Measurements from ENCODE around the gene PCK1. TPM values are rescaled to one million over a fixed set of nuclear protein-coding genes. Genes with fewer than 3 reads are reported as not detected.

PCK1 gene
- total RNA-seq, 1 experiment from 2014 or later: not detected

DNA sequence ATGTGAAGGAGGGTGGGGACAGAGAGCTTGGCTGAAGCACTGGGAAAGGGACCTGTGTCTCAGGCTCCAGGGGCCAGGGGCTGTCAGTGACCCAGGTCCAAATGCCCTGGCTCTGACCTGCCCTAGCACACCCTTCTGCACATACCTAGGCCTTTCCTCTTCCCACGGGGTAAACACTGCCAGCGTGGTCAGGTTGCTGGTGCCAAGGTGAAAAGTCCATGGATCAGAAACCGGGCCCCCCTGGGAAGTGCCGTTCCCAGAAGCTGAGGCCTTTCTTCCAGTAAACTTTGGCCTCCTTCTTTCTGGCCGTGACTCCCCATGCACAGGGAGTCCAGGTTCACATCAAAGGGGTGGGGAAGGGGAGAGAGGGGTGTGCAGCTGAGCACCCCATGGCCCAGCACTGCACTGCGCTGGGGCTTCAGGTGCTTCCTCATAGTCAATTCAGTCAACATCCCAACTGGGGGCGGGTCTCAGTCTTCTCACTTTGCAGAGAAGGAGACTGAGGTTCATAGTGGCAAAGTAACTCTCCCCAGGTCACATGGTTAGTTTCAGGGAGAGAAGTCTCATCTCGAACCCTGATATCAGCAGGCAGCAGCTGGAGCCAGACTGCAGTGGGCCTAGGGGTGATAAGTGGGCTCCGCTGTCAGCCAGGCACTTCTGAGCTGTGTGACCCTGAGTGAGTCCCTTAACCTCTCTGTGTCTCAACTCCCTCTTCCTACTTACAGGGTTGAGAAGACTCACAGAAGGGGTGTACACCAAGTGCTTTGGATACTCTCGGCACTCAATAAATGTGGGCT lies 17.0 kb downstream of the PCK1 start:
- TF ChIP-seq EZH2 (IDR thresholded peaks at IDR 0.05; ENCODE audit: low read depth): no peak
- TF ChIP-seq, protein P1, sequence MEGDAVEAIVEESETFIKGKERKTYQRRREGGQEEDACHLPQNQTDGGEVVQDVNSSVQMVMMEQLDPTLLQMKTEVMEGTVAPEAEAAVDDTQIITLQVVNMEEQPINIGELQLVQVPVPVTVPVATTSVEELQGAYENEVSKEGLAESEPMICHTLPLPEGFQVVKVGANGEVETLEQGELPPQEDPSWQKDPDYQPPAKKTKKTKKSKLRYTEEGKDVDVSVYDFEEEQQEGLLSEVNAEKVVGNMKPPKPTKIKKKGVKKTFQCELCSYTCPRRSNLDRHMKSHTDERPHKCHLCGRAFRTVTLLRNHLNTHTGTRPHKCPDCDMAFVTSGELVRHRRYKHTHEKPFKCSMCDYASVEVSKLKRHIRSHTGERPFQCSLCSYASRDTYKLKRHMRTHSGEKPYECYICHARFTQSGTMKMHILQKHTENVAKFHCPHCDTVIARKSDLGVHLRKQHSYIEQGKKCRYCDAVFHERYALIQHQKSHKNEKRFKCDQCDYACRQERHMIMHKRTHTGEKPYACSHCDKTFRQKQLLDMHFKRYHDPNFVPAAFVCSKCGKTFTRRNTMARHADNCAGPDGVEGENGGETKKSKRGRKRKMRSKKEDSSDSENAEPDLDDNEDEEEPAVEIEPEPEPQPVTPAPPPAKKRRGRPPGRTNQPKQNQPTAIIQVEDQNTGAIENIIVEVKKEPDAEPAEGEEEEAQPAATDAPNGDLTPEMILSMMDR (conservative IDR thresholded peaks at IDR 0.05): no peak
- intact Hi-C loops (cut with micrococcal nuclease; ENCODE audit: unreplicated experiment): no loop called here
- no peaks in the 10 kb centered on the region for H3K4me1 ChIP-seq (replicated peaks; ENCODE audit: insufficient read depth)
- no peak for DNase-seq
- H3K79me2 ChIP-seq (ENCODE audit: low read depth): no peaks in the 10 kb centered on the region
- no peak overlapping the region for H2AFZ ChIP-seq
- H3K27me3 ChIP-seq (ENCODE audit: insufficient read depth, low read depth): peaks cover 100% of the 10 kb centered on the region
- no peak overlapping the region for H3K4me3 ChIP-seq
- H3F3A ChIP-seq (ENCODE audit: insufficient read depth, low read depth): 0 out of 2 replicates have a peak, but pooled peaks cover 3% of the 10 kb centered on the region
- no peaks in the 10 kb centered on the region for H3K9me2 ChIP-seq (ENCODE audit: insufficient read depth)
- ChIA-PET POLR2A (ENCODE audit: unreplicated experiment) (no interaction called here), CTCF (interaction anchor here (0.6 kb wide), 1 partner anchor 488 kb away, joined by 3 read pairs; no protein-coding TSS in a partner anchor)
- no peak overlapping the region for H3K4me2 ChIP-seq
- no peaks in the 10 kb centered on the region for H3K36me3 ChIP-seq (ENCODE audit: low read depth)
- BruUV-seq (replicated peaks): no TSS peak
- H3K27ac ChIP-seq: no peak overlapping the region
- no peaks in the 10 kb centered on the region for H3K9me3 ChIP-seq (ENCODE audit: insufficient read depth, low read depth)
- H4K20me1 ChIP-seq (ENCODE audit: insufficient read depth): no peaks in the 10 kb centered on the region; the same call in 1 of the 2 replicates

DNA sequence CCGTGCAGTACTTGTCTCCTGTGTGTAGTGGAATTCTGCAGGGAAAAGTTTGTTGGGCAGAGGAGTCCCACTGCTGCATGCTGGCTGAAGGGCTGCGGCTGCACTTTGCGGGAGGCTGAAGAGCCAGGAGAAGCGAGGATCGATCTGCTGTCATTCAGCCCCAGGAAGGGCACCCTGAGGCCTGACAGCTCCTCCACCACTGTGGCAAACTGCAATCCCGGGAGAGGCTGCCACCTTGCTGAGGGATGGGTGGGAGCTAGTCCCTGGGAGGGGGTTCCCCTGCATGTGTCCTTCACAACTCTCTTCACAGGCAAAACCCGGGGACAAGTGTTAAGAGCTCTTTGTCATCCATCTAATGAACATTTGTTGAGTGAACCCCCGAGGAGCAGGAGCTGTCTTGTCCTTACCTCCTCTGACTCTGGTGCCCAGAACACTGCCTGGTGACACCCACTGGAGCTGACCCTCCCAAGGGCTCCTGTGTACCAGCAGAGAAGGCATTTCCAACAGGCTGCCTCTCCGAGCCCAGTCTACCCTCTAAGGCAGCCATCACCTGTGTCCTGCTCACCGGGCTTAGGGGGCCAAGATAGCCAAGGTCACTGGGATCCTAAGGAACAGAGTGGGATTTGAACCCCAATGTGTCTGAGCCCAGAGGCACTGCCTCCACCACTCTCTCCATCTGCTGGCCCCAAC lies 17.7 kb downstream of the PCK1 start:
- Histone ChIP-seq H3K36me3 (ENCODE audit: low read depth) (no peaks in the 10 kb centered on the region), H3K9me2 (ENCODE audit: insufficient read depth) (no peaks in the 10 kb centered on the region), H3K4me1 (replicated peaks; ENCODE audit: insufficient read depth) (no peaks in the 10 kb centered on the region), H3K4me3 (no peak overlapping the region), H3K27ac (no peak overlapping the region), H3K27me3 (ENCODE audit: insufficient read depth, low read depth) (peaks cover 99% of the 10 kb centered on the region), H2AFZ (no peak overlapping the region), H3K4me2 (no peak overlapping the region), H3K9me3 (ENCODE audit: insufficient read depth, low read depth) (no peaks in the 10 kb centered on the region), H3K79me2 (ENCODE audit: low read depth) (no peaks in the 10 kb centered on the region), H4K20me1 (ENCODE audit: insufficient read depth) (no peaks in the 10 kb centered on the region), H3F3A (ENCODE audit: insufficient read depth, low read depth) (0 out of 2 replicates have a peak, but pooled peaks cover 3% of the 10 kb centered on the region)
- ChIA-PET POLR2A (ENCODE audit: unreplicated experiment) (no interaction called here), CTCF (no interaction called here)
- BruUV-seq (replicated peaks): no TSS peak
- no peak for TF ChIP-seq EZH2 (IDR thresholded peaks at IDR 0.05; ENCODE audit: low read depth)
- TF ChIP-seq, protein P1 (conservative IDR thresholded peaks at IDR 0.05): no peak
- DNase-seq: no peak
- intact Hi-C loops (cut with micrococcal nuclease; ENCODE audit: unreplicated experiment): no loop called here

DNA sequence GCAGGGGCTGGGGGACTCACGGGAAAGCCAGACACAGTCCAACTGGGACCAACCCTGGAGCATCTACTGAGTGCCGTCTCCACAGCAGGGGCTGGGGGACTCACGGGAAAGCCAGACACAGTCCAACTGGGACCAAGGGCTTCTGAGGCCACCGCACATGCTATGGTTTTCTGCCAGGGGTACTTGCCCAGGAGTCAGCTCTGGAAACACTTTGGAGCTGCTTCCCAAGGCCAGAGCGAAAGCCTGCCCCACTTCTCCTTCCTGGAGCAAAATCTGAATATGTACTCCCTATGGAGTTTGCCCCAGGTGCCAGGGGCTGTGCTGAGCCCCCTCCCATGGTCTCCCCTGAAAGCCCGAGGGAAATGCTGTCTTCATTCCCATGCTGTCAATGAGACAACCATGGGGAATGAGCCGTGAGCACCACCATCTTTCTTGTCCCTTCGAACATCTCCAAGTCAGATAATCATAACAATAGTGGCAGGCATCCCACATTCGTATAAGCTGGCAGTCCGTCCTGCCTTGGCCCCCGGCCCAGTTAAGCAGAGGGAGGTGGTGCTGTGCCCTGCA lies 18.5 kb downstream of the PCK1 start:
- no peak overlapping the region for H3K4me2 ChIP-seq
- H2AFZ ChIP-seq: no peak overlapping the region
- H3F3A ChIP-seq (ENCODE audit: insufficient read depth, low read depth): 0 out of 2 replicates have a peak, but pooled peaks cover 3% of the 10 kb centered on the region
- no peak for DNase-seq
- no TSS peak for BruUV-seq (replicated peaks)
- no peaks in the 10 kb centered on the region for H3K9me2 ChIP-seq (ENCODE audit: insufficient read depth)
- TF ChIP-seq, protein P1 (conservative IDR thresholded peaks at IDR 0.05): no peak
- no peak for TF ChIP-seq EZH2 (IDR thresholded peaks at IDR 0.05; ENCODE audit: low read depth)
- no peaks in the 10 kb centered on the region for H4K20me1 ChIP-seq (ENCODE audit: insufficient read depth)
- no peak overlapping the region for H3K4me3 ChIP-seq
- H3K79me2 ChIP-seq (ENCODE audit: low read depth): no peaks in the 10 kb centered on the region
- intact Hi-C loops (cut with micrococcal nuclease; ENCODE audit: unreplicated experiment): no loop called here
- ChIA-PET POLR2A (ENCODE audit: unreplicated experiment) (no interaction called here), CTCF (no interaction called here)
- no peaks in the 10 kb centered on the region for H3K4me1 ChIP-seq (replicated peaks; ENCODE audit: insufficient read depth)
- H3K36me3 ChIP-seq (ENCODE audit: low read depth): no peaks in the 10 kb centered on the region
- H3K27me3 ChIP-seq (ENCODE audit: insufficient read depth, low read depth): peaks cover 99% of the 10 kb centered on the region
- H3K27ac ChIP-seq: no peak overlapping the region
- H3K9me3 ChIP-seq (ENCODE audit: insufficient read depth, low read depth): no peaks in the 10 kb centered on the region

Data from PC-9 (cell line).